KOPT-K1 (cell line): ENCODE measurements around the gene ADAM19.

Source experiments
- H3K27ac ChIP-seq: fragments of 200-600 bp; sonication (generic); 2 replicates; pipeline ENCODE4 v1.5.1; 2016; ENCODE audit warnings: antibody characterized with exemption, mild to moderate bottlenecking, low read depth, low read length; ENCODE audit not compliant: poor library complexity, severe bottlenecking
- H3K36me3 ChIP-seq: fragments of 200-600 bp; sonication (generic); 2 replicates; pipeline ENCODE4 v1.5.1; 2017; ENCODE audit warnings: antibody characterized with exemption, mild to moderate bottlenecking, low read length, moderate library complexity; ENCODE audit not compliant: insufficient read depth
- H3K9me3 ChIP-seq: fragments of 200-600 bp; sonication (generic); 2 replicates; pipeline ENCODE4 v1.5.1; 2017; ENCODE audit warnings: antibody characterized with exemption, low read length, mild to moderate bottlenecking; ENCODE audit not compliant: insufficient read depth, poor library complexity, severe bottlenecking

The ADAM19 gene

GRCh38 chr5:157528036-157528632 lies 47.4 kb downstream of the ADAM19 start:
- Histone ChIP-seq H3K9me3 (no peaks in the 10 kb centered on the region), H3K36me3 (peaks cover 87% of the 10 kb centered on the region), H3K27ac (no peak overlapping the region)

- Histone ChIP-seq H3K27ac (no peak overlapping the region), H3K36me3 (peaks cover 62% of the 10 kb centered on the region), H3K9me3 (no peaks in the 10 kb centered on the region)
These were observed 50.7 kb downstream of the ADAM19 start for GRCh38 chr5:157524887-157525286.

GRCh38 chr5:157523976-157524375 lies 51.6 kb downstream of the ADAM19 start:
- peaks cover 62% of the 10 kb centered on the region for H3K36me3 ChIP-seq

GRCh38 chr5:157521704-157522029 lies 53.9 kb downstream of the ADAM19 start:
- Histone ChIP-seq H3K9me3 (no peaks in the 10 kb centered on the region), H3K36me3 (peaks cover 67% of the 10 kb centered on the region), H3K27ac (no peak overlapping the region)

More at GRCh38 chr5:157523976-157524375, 51.6 kb downstream of the ADAM19 start:
- Histone ChIP-seq H3K9me3 (no peaks in the 10 kb centered on the region), H3K27ac (no peak overlapping the region)

GRCh38 chr5:157520911-157521703 lies 54.5 kb downstream of the ADAM19 start:
- H3K27ac ChIP-seq = no peak overlapping the region
- H3K36me3 ChIP-seq = peaks cover 72% of the 10 kb centered on the region
- no peaks in the 10 kb centered on the region for H3K9me3 ChIP-seq

GRCh38 chr5:157519579-157520253 lies 55.9 kb downstream of the ADAM19 start:
- Histone ChIP-seq H3K36me3 (peaks cover 75% of the 10 kb centered on the region), H3K9me3 (no peaks in the 10 kb centered on the region), H3K27ac (no peak overlapping the region)

- Histone ChIP-seq H3K36me3 (peaks cover 75% of the 10 kb centered on the region), H3K9me3 (no peaks in the 10 kb centered on the region), H3K27ac (no peak overlapping the region)
These were observed 56.6 kb downstream of the ADAM19 start for GRCh38 chr5:157518963-157519362.

GRCh38 chr5:157516626-157517325 lies 58.8 kb downstream of the ADAM19 start:
- Histone ChIP-seq H3K36me3 (peaks cover 81% of the 10 kb centered on the region), H3K9me3 (no peaks in the 10 kb centered on the region), H3K27ac (no peak overlapping the region)

- H3K9me3 ChIP-seq = no peaks in the 10 kb centered on the region
- H3K27ac ChIP-seq = no peak overlapping the region
- H3K36me3 ChIP-seq = peaks cover 89% of the 10 kb centered on the region
These were observed 59.6 kb downstream of the ADAM19 start for GRCh38 chr5:157516006-157516405.

GRCh38 chr5:157514974-157515373 lies 60.6 kb downstream of the ADAM19 start:
- Histone ChIP-seq H3K27ac (no peak overlapping the region), H3K36me3 (peaks cover 99% of the 10 kb centered on the region), H3K9me3 (no peaks in the 10 kb centered on the region)

GRCh38 chr5:157513182-157513581 lies 62.4 kb downstream of the ADAM19 start:
- no peak overlapping the region for H3K27ac ChIP-seq
- H3K9me3 ChIP-seq = no peaks in the 10 kb centered on the region
- H3K36me3 ChIP-seq = peaks cover 94% of the 10 kb centered on the region

- H3K36me3 ChIP-seq = peaks cover 93% of the 10 kb centered on the region
- H3K27ac ChIP-seq = no peak overlapping the region
- H3K9me3 ChIP-seq = no peaks in the 10 kb centered on the region
These were observed 63.6 kb downstream of the ADAM19 start for GRCh38 chr5:157511651-157512644.

- Histone ChIP-seq H3K9me3 (no peaks in the 10 kb centered on the region), H3K27ac (no peak overlapping the region), H3K36me3 (peaks cover 91% of the 10 kb centered on the region)
These were observed 64.9 kb downstream of the ADAM19 start for GRCh38 chr5:157510682-157511081.

- Histone ChIP-seq H3K9me3 (no peaks in the 10 kb centered on the region), H3K36me3 (peaks cover 91% of the 10 kb centered on the region), H3K27ac (no peak overlapping the region)
These were observed 66.0 kb downstream of the ADAM19 start for GRCh38 chr5:157509587-157509986.
